Fibroblast of the aortic adventitia (primary cell): ENCODE results near the gene ARID3A. TPM values are rescaled to one million over a fixed set of nuclear protein-coding genes. Genes with fewer than 3 reads are reported as not detected.

Experiments used
- DNase-seq: peaks from one replicate; pipeline ENCODE4 v3.0.0-alpha.2; 2010; ENCODE audit warnings: low read depth
- H3K4me3 ChIP-seq: 2 replicates; pipeline ENCODE4 v1.5.1; 2011; ENCODE audit warnings: low read depth, mild to moderate bottlenecking, control low read depth, low read length, moderate library complexity
- CTCF ChIP-seq: IDR thresholded peaks from 2 replicates; pipeline ENCODE4 v1.5.1; 2011; ENCODE audit warnings: mild to moderate bottlenecking, low read length, control low read depth, inconsistent platforms; ENCODE audit not compliant: insufficient read depth
- total RNA-seq: library from RNA; depleted of rRNA; stranded (reverse); fragments of >200 nt; gene quantifications from 2 replicates; pipeline ENCODE4 v1.2.3, GENCODE V29; 2012; ENCODE audit warnings: low replicate concordance

The ARID3A gene
- total RNA-seq, 1 donor: 11.2 TPM

- no peak overlapping the region for H3K4me3 ChIP-seq
- no peak for TF ChIP-seq CTCF
- DNase-seq: no peak
These were observed 14.1 kb downstream of the ARID3A start for GRCh38 chr19:939922-940321.

- H3K4me3 ChIP-seq: peak overlapping the region; percentile 42
- no peak for TF ChIP-seq CTCF
These were observed 14.9 kb downstream of the ARID3A start for GRCh38 chr19:940591-941291.

GRCh38 chr19:941292-942132 lies 15.7 kb downstream of the ARID3A start:
- DNase-seq: no peak
- TF ChIP-seq CTCF: no peak
- H3K4me3 ChIP-seq: peak overlapping the region; percentile 42

More at GRCh38 chr19:940591-941291, 14.9 kb downstream of the ARID3A start:
- peak; percentile 83 for DNase-seq

GRCh38 chr19:942133-942645 lies 16.4 kb downstream of the ARID3A start:
- no peak for TF ChIP-seq CTCF
- no peak for DNase-seq
- H3K4me3 ChIP-seq: no peak overlapping the region

- no peak for TF ChIP-seq CTCF
- no peak for DNase-seq
- H3K4me3 ChIP-seq: no peak overlapping the region
These were observed 17.8 kb downstream of the ARID3A start for GRCh38 chr19:943551-944170.

GRCh38 chr19:944171-944567 lies 18.3 kb downstream of the ARID3A start:
- TF ChIP-seq CTCF: no peak
- no peak overlapping the region for H3K4me3 ChIP-seq

More at GRCh38 chr19:944171-944567, 18.3 kb downstream of the ARID3A start:
- peak; percentile 87 for DNase-seq
